HG03520 (cell line): ENCODE results near the gene COL27A1.

Experiments used
- ATAC-seq: cut with Tn5 transposase; IDR thresholded peaks from one replicate; pipeline ENCODE4 v1.9.1; 2021; ENCODE audit warnings: mild to moderate bottlenecking, moderate library complexity; ENCODE audit not compliant: unreplicated experiment

COL27A1 gene

DNA sequence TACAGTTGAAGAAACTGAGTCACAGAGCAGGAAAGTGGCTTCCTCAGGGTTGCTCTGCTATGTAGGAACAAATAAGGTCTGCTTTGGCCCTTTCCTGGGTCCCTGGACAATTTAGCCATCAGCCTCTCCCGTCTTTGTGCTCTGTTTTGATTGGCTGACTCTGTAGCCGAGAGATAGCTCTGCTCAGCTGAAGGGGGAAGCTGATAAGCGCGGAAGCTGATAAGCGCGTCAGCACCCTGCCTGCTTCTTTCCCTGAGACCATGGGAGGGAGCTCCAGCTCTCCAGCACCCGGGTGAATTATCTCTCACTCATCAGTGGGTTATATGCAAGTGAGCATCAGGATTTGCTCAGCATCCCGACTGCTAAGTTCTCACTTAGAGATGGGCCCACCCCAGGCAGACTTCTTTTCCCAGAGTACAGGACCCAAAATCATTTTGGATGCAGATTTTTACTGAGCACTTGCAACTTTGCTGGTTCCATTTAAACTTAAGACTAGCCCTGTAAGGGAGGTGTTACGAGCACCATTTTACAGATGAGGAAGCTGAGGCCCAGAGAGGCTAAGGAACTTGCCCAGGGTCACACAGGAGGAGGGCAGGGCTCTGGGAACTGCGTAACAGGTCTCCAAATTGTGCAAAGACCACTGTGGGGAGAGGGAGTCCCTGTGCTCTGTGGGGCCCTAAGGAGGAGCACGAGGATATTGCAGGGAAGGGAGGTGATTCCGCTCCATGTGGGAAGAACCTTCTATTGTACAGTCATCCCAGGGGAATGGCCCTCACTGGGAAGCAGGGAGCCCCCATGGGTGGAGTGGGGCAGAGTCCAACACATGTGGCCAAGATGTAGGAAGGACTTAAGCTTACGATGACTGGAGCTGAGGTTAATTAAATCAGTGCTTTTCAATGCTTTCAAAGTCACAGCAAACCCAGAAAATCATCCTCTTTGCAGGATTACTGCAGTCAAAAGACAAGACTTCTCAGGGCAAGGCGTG lies 83.8 kb downstream of the COL27A1 start:
- ATAC-seq = no peak

DNA sequence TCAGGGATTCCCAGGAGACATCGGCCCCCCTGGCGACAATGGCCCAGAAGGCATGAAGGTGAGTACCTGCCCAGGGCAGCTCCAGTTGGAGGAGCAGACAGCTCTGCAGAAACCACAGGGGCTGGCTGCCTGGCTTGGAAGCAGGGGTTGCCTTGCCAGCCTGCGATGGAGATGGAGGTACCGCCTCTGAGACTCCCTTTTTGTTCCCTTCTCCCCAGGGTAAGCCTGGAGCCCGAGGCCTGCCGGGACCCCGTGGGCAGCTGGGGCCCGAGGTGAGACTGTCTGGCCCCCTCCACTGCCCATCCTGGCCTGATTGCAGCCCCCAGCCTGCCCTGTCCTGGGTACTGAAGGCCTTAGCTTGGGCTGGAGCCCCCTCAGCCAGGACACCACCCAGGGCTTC lies 84.9 kb downstream of the COL27A1 start:
- ATAC-seq = no peak

DNA sequence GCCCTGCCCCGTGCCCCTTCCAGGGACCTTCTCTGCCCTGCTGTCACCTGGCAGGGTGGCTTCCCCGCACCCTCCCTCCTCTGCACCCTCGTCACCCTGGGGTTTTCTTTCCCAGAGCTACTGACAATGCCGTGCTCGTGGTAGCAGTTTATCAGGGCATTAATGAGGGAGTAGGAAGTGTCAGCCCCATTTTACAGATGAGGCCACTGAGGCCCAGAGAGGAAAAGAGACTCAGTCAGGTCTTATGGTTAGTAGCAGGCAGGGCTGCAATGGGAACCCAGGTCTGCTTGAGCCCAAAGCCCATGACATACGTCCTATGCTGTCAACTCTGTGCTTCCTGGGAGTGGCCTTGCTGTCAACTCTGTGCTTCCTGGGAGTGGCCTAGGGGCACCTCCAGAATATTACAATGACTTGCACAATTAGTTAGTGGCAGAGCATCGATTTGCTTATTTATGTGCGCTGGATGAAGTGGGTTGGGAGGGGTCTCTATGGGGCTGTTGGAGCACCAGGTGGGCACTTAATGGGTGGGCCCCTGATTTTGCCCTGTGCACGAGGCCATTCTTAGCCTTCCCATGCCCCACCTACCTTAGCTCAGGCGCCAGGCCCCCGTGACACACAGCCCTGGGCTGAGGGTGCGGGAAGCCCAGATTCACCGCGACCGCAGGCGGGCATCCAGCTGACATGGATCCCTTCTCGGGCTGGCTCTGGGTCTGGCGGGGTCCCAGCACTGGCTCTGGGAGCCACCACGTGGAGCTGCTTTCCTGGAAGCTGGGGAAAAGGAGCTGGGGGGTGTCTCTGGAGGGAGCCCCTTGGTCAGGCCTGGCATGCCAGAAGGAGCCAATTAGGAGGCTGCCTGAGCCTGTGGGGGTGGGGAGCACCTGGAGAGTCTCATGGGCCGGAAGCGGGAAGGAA lies 85.6 kb downstream of the COL27A1 start:
- ATAC-seq = no peak

DNA sequence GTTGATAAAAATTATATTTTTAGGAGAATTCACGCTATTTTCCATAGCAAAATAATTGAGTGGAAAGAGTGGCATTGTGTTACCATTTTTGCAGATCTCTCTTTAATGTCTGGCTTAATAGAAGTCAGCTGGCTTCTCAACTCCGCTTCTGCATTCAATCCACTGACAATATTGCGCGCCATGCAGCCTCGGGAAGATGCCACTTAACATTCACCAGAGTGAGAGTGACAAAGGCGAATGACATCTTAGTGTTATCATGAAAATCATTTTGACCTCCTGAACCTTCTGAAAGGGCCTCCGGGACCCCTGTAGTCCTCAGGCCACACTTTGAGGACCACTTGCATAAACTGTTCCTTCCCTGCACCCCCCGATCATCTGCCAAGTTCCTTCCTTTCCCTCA lies 87.5 kb downstream of the COL27A1 start:
- no peak for ATAC-seq

DNA sequence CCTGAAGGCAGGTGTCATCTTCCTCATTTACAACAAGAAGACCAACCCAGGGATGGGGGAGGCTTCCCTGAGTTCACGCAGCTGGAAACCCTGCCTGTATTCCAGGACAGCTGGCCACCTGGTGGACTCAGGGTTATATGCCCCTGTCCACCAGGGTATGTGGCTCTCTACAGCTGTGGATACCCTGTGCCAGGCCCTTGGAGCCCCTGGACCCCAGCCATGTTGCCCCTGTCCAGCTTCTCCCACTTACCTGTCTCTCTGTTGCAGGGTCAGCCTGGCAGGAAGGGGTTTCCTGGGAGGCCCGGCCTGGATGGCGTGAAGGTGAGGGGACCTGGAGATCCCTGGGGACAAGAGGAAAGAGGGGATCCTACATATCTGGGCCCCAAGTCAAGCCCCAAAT lies 87.9 kb downstream of the COL27A1 start:
- no peak for ATAC-seq

DNA sequence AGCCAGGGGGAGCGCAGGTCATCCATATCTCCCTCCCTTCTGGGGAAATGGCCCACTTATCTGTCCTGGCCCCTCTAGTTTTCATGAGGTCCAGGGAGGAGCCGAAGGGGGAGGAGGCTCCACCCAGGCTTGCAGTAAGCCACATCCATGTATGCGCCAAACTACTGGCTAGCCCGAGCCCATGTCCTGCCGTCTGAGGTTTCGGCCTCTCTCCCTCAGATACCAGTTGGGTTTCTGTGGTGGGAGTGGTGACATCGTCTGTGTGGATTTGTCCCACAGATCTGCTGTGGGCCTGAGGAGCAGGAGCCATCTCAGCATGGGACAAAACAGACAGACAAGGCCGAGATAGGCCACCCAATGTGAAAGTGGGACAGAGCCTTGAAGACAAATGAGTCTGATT lies 89.2 kb downstream of the COL27A1 start:
- no peak for ATAC-seq

DNA sequence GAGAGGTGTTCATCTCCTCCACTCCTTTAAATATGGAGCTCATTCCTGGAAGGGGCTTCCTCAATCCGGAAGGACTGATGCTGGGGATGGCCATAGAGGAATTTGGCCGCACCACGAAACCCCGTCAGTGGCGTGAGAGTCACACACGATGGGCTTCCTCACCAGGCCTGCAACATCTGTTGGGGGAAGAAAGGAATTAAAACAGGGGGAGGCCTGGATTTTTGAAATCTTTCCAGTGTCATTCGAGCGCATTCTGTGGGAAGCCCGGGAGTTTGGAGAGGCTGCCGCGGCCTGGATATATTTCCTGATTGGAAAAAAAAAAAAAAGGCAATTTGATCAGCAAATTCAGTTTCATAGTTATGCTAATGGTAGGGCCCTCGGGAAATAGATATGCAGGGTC lies 91.2 kb downstream of the COL27A1 start:
- no peak for ATAC-seq

DNA sequence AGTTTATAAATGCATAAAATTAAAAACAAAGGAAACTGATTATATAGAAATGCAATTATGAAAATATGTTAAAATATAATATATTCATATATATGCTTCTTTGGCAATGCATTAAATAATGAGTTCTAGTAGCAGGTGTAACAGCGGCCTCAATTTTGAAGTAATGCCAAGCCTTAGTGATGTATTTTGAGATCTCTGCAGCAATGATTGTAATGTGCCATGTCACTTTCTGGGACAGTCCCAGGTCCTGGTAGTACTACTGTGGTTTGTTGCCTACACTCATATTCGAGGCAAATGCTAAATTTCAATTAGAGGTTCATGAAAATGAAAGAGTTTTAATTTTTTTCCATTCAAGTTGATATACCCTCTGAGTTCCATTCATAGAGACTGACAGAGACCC lies 91.7 kb downstream of the COL27A1 start:
- no peak for ATAC-seq

DNA sequence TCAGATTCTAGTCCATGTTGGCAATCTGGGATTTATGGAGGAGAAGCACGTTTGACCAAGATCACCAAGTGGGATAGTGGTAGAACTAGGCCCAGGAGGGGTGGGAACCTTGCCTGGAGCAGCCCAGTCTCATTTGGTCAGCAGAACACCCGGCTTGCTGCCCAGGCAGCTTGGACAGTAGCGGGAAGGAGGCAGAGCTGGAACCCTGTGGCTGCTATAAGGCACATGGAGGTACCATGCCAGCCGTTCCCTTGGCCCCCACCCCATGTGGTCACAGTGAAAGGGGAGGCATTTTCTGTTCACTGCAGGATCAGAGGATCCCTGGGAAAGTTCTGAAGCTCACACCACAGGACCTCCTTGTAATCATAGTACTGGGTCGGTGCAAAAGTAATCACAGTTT lies 92.2 kb downstream of the COL27A1 start:
- ATAC-seq = no peak

DNA sequence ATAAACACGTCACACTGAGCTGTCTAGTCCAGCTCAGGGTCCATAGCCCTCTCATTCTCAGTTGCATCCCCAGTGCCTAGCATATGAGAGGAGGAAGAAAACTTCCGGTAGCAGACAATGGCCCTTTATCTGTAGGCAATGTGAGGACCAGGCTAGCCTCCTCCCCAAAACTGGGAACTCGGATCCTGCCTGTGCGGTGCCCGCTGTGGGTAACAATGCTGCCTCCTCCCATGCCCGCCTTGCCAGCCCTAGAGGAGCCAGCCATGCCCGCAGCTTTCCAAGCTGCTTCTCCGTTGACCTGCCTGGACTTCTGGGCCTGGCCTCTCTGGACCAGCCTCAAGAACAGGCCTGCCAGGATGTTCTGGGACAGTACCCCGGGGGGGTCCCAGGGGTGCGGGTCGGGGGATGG lies 93.0 kb downstream of the COL27A1 start:
- no peak for ATAC-seq

DNA sequence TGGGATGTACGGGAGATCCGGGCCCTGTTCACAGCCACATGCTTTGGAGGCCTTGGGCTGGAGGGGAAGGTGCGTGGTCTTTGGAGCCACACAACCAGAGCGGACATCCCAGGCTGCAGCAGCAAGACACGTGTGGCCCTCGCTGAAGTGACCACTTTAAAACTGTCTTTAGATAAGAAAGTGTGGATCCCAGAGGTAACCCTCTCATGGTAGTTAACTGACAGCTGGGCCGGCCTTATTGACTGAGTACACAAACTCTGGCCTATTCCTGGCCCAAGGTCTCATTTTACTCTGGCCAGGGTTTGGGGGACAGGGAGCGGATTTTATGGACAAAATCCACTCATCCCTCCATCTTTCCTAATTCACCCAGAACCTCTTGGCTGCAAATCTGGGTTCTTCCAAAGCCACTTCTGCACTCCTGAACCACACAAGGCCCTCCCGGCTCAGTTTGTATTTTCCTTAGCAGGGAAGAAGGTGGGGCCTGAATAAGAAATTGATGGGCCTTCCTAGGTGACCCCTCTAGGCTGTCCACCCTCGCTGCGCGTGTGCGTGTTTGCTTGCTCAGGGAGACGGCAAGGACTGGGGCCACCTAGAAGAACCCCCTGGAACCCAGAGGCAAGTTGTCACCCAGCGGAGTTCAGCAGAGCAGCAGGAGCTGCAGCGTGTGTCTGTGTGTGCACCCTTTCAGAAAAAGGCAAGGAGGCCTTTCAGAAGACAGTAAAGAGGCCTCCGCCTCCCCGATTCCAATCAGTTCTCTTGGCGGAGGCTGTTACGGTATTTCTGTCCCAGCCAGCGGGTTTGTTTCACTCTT lies 94.3 kb downstream of the COL27A1 start:
- no peak for ATAC-seq

DNA sequence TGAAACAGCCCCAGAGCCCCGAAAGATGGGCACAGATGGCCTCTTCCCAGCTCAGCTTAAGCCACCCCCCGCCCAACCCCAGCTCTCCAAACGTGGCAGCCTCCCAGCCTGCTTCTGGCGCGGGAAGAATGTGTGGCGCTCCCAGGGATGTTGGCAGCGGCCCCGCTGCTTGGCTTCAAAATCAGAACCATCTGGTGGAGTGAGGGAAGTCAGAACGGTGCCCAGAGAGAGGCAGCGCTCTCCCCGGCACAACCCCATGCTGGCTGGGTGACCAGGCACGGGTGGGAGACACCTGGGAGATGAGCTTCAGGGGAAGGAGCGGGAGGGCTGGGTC lies 94.9 kb downstream of the COL27A1 start:
- ATAC-seq = no peak

DNA sequence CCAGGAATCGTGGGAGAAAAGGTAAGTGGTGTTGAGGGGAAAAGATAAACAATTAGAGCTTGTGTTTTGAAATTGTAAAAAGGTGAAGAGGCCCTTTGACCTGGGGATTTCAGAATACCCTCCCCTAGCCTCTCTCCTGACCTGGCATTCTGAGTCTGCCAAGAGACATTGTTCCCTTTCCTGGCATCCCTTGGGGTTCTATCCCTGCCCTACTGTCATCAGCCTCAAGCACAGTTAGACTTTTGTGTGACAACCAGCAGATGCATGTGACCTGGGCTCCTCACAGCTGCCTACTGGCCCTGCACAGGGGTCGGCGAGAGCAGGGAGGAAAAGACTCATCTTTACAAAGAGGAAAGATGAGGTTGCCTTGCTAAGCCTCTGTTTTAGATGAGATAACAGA lies 95.3 kb downstream of the COL27A1 start:
- ATAC-seq = no peak

DNA sequence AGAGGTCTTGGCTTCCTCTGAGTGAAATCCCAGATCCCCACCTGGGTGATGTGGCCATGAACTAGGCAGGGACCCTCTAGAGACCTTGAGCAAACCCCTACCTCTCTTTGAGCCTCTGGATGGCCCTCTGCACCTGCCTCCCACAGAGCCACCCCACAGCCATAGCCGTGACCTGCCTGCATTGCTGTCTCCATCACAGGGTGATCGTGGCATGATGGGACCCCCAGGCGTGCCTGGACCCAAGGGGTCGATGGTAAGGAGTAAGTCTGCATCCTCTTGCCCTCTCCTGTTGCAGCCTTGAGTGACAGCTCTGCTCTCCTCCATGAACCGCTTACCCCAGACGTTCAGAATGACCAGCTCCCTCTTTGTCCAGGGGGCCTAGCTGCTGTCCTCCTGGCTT lies 97.1 kb downstream of the COL27A1 start:
- no peak for ATAC-seq

DNA sequence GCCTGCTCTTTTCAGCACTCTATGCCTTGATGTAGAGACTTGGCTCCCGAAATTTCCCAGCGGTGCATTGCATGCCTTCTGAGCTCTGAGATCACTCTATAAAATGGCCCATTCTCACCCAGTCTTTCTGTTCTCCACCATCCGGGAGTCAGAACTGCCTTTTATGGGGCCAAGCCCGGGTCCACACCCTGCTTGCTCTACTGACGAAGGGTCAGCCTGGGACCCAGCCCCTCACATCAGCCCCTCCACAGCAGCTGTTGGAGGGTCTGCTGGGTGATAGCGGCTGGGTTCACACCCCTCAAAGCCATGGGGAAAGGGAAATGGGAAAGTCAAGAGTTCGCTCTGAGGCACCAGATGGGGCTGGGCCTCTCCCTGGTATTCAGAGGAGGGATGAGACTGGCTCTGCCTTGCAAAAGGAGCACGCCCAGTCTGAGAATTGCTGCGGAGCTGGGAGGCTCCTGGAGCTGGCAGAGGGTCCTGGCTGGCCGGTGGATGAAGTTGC lies 101.5 kb downstream of the COL27A1 start:
- ATAC-seq = no peak

DNA sequence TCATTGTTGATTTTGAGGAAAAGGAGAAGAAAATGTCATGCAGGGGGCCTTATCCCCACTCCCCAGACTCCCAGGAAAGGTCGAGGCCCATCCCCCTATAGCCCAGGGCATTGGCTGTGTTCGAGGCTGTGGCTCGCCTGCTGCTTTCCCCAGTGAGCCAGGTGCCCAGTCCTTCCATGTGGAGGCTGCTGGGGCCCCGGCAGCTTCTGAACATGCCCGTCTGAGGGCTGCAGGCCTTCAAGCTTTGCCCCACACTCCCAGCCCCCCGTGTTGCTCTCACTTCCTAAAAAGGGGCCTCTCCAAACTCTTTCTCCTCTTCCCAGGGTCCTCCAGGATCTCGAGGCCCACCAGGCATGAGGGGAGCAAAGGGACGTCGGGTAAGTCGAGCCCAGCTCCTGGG lies 102.9 kb downstream of the COL27A1 start:
- ATAC-seq = no peak

DNA sequence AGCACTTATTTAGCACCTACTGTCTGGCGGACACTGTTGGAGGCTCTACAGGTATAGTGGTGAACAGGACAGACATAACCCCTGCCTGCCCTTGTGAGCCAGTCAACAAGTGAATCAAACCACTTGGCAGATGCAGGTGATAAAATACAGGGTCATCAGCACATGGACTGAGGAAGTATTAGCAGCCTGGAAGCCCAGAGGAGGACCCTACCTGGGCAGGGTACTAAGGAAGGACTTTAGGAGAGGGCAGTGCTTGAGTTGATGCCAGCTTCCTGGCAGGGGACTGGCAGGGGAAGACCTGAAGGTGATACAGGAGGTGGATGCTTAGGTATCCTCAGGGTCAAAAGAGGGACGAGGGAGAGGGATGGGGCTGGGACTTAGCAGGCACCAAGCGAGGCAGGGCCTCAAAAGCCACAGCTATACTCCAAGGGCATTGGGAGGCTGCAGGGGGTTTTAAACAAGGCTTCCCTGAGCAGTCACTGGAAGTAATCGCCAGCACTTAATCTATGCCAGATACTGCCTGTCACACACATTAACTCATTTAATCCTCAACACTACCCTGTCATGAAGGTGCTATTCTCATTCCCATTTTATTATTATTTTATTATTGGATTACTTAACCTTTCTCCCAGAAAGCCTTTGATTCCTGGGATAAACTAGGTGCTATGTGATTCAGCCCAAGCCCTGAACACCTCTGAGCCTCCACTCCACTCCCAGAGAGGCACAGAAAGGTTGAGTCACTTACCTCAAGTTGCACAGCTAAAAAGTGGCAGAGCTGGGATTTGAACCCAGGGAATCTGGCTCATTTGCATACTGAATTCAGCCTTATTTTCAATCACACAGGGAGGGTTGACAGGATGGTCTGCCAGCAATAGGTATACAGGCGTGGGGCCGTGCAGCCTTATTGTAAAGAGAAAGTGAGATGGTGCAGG lies 103.8 kb downstream of the COL27A1 start:
- no peak for ATAC-seq

DNA sequence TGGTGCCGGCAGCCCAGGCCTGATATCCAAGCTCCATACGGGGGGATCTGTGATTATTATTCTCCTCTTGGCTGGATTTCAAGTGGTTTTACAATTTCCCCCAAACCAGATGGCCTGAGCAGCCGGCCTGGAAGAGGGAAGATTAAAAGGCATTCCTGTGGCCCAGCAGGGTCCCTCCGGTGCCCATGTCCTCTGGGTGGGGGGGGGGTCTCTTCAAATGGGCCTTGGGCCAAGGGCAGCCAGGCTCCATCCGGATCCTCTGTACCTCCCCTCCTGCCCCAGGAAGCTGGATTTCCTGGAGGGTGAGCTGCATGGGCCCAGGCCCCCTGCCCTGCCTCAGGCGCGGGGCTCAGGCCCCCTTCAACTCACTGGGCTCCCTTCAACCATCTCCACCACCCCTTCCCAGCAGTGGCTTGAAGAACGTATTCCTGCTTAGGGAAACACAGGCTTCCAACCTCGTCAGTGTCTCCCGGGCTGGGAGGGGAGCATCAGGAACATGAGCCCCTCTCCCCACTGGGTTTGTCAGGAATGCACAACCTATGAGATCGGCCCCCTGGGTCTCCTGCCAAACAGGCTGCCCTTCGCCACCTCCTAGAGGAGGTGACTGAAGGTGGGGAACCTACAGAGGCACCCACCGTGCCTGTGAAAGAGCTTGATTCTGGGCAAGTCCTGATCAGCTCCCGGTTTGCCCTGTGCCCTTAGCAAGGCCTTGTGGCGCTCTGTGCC lies 104.6 kb downstream of the COL27A1 start:
- ATAC-seq = no peak

DNA sequence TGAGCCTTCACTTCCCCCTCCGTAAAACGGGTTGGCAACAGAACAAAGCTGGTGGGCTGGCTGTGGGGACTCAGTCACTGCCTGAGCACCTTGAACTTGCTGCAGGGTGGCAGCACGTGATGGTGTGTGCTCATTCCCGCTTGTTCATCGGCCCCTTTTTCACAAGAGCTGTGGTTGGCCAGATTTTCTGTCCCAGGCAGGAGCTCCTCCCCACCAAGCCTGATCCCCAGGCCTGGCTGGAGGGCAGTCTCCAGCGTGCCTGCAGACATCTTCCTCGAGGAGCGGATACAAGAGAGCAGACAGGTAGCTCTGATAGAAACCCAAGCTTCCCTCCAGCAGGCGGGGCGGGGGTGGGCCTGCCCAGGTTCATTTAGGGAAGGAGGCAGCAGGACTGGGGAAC lies 105.7 kb downstream of the COL27A1 start:
- no peak for ATAC-seq
